Skeletal muscle tissue (tissue), 4 donors: Measurements from ENCODE around the gene GTF2IRD1. TPM values are rescaled to one million over a fixed set of nuclear protein-coding genes. Genes with fewer than 3 reads are reported as not detected.
A peak's percentile ranks its signal among the peaks of the same experiment; 100 is the strongest.

Experiments used
- H3K27ac ChIP-seq: one replicate; pipeline ENCODE4 v1.7.0; 2013; ENCODE audit warnings: mild to moderate bottlenecking, low read depth, low read length, inconsistent platforms
- H3K27me3 ChIP-seq, 3 donors: one replicate each; pipeline ENCODE4 v1.7.0; 2013; ENCODE audit warnings: low read length in 3 of 3; ENCODE audit not compliant: control insufficient read depth in 3 of 3, insufficient read depth in 3 of 3
- H3K36me3 ChIP-seq, 3 donors: one replicate each; pipeline ENCODE4 v1.7.0; 2013; ENCODE audit warnings: low read length in 3 of 3; ENCODE audit not compliant: control insufficient read depth in 3 of 3, insufficient read depth in 3 of 3
- H3K4me1 ChIP-seq, 3 donors: one replicate each; pipeline ENCODE4 v1.7.0; 2013; ENCODE audit warnings: low read length in 3 of 3, mild to moderate bottlenecking in 3 of 3; ENCODE audit not compliant: control insufficient read depth in 3 of 3, insufficient read depth in 3 of 3
- H3K4me3 ChIP-seq, 3 donors: one replicate each; pipeline ENCODE4 v1.7.0; 2013; ENCODE audit warnings: low read length in 3 of 3
- H3K9ac ChIP-seq, 3 donors: one replicate each; pipeline ENCODE4 v1.7.0; 2013; ENCODE audit warnings: low read length in 3 of 3, mild to moderate bottlenecking in 3 of 3, moderate library complexity in 2 of 3, low read depth in 1 of 3
- H3K9me3 ChIP-seq, 3 donors: one replicate each; pipeline ENCODE4 v1.7.0; 2013; ENCODE audit warnings: low read length in 3 of 3; ENCODE audit not compliant: control insufficient read depth in 3 of 3
- total RNA-seq: library from RNA; depleted of rRNA; stranded (reverse); fragments of >200 nt; gene quantifications from one replicate; pipeline ENCODE4 v1.2.3, GENCODE V29; 2014
- donor health status: Osteomylitis.

Gene GTF2IRD1
- total RNA-seq, 1 donor from 2014 or later: 16.2 TPM

- peaks cover 48 to 59% (median 54%) of the 10 kb centered on the region in 3 donors for H3K4me1 ChIP-seq
- no peaks in the 10 kb centered on the region for H3K27me3 ChIP-seq
- peak overlapping the region; percentile 89 for H3K27ac ChIP-seq
- no peaks in the 10 kb centered on the region for H3K9me3 ChIP-seq
- peak overlapping the region; percentile 44 to 87 (median 69) for H3K9ac ChIP-seq
- H3K36me3 ChIP-seq: no peaks in the 10 kb centered on the region
- H3K4me3 ChIP-seq: peak overlapping the region in 2 of 3 donors; percentile 32 to 52
These were observed 12.6 kb downstream of the GTF2IRD1 start for GRCh38 chr7:74466196-74466813.

GRCh38 chr7:74467876-74468275 is 14.2 kb downstream of the GTF2IRD1 start:
- Histone ChIP-seq H3K27ac (peak overlapping the region; percentile 89), H3K4me3 (no peak overlapping the region), H3K9me3 (no peaks in the 10 kb centered on the region), H3K9ac (peak overlapping the region in 1 of 3 donors; percentile 87), H3K36me3 (no peaks in the 10 kb centered on the region), H3K4me1 (peaks cover 39 to 50% (median 45%) of the 10 kb centered on the region in 3 donors), H3K27me3 (no peaks in the 10 kb centered on the region)

- H3K4me3 ChIP-seq: no peak overlapping the region
- H3K36me3 ChIP-seq: peaks cover 0 to 2% (median 0%) of the 10 kb centered on the region in 3 donors
- no peaks in the 10 kb centered on the region for H3K9me3 ChIP-seq
- H3K27ac ChIP-seq: no peak overlapping the region
- H3K9ac ChIP-seq: no peak overlapping the region
- no peaks in the 10 kb centered on the region for H3K27me3 ChIP-seq
- peaks cover 25 to 45% (median 42%) of the 10 kb centered on the region in 3 donors for H3K4me1 ChIP-seq
These were observed 16.8 kb downstream of the GTF2IRD1 start for GRCh38 chr7:74470504-74470903.

- Histone ChIP-seq H3K9me3 (no peaks in the 10 kb centered on the region), H3K27ac (peak overlapping the region; percentile 60), H3K4me1 (peaks cover 27 to 48% (median 41%) of the 10 kb centered on the region in 3 donors), H3K27me3 (no peaks in the 10 kb centered on the region), H3K36me3 (peaks cover 0 to 2% (median 0%) of the 10 kb centered on the region in 3 donors), H3K4me3 (no peak overlapping the region), H3K9ac (peak overlapping the region in 1 of 3 donors; percentile 45)
These were observed 19.4 kb downstream of the GTF2IRD1 start for GRCh38 chr7:74473116-74473515.

GRCh38 chr7:74474271-74474865 is 20.7 kb downstream of the GTF2IRD1 start:
- no peaks in the 10 kb centered on the region for H3K9me3 ChIP-seq
- H3K27me3 ChIP-seq: no peaks in the 10 kb centered on the region
- H3K27ac ChIP-seq: peak overlapping the region; percentile 28
- peaks cover 0 to 2% (median 0%) of the 10 kb centered on the region in 3 donors for H3K36me3 ChIP-seq
- H3K9ac ChIP-seq: peak overlapping the region in 1 of 3 donors; percentile 54
- no peak overlapping the region for H3K4me3 ChIP-seq
- H3K4me1 ChIP-seq: peaks cover 38 to 60% (median 52%) of the 10 kb centered on the region in 3 donors

- no peaks in the 10 kb centered on the region for H3K27me3 ChIP-seq
- H3K4me1 ChIP-seq: peaks cover 48 to 71% (median 62%) of the 10 kb centered on the region in 3 donors
- H3K9me3 ChIP-seq: no peaks in the 10 kb centered on the region
- peak overlapping the region in 1 of 3 donors; percentile 54 for H3K9ac ChIP-seq
- no peak overlapping the region for H3K4me3 ChIP-seq
- peak overlapping the region; percentile 99 for H3K27ac ChIP-seq
- H3K36me3 ChIP-seq: peaks cover 0 to 2% (median 0%) of the 10 kb centered on the region in 3 donors
These were observed 21.7 kb downstream of the GTF2IRD1 start for GRCh38 chr7:74475243-74475986.

- Histone ChIP-seq H3K27me3 (no peaks in the 10 kb centered on the region), H3K27ac (peak overlapping the region; percentile 99), H3K36me3 (peaks cover 0 to 2% (median 0%) of the 10 kb centered on the region in 3 donors), H3K9me3 (no peaks in the 10 kb centered on the region), H3K4me1 (peaks cover 54 to 76% (median 66%) of the 10 kb centered on the region in 3 donors), H3K9ac (peak overlapping the region in 2 of 3 donors; percentile 23 to 54), H3K4me3 (no peak overlapping the region)
These were observed 22.3 kb downstream of the GTF2IRD1 start for GRCh38 chr7:74475987-74476350.

- no peaks in the 10 kb centered on the region for H3K27me3 ChIP-seq
- H3K4me3 ChIP-seq: no peak overlapping the region
- peak overlapping the region; percentile 99 for H3K27ac ChIP-seq
- peak overlapping the region; percentile 20 to 54 (median 29) for H3K9ac ChIP-seq
- H3K36me3 ChIP-seq: peaks cover 0 to 2% (median 0%) of the 10 kb centered on the region in 3 donors
- no peaks in the 10 kb centered on the region for H3K9me3 ChIP-seq
- H3K4me1 ChIP-seq: peaks cover 57 to 83% (median 73%) of the 10 kb centered on the region in 3 donors
These were observed 22.9 kb downstream of the GTF2IRD1 start for GRCh38 chr7:74476626-74477025.

GRCh38 chr7:74478671-74479065 is 25.0 kb downstream of the GTF2IRD1 start:
- H3K4me3 ChIP-seq: peak overlapping the region in 1 of 3 donors; percentile 41

More at GRCh38 chr7:74478671-74479065, 25.0 kb downstream of the GTF2IRD1 start:
- Histone ChIP-seq H3K36me3 (peaks cover 0 to 2% (median 0%) of the 10 kb centered on the region in 3 donors), H3K27me3 (no peaks in the 10 kb centered on the region), H3K9ac (peak overlapping the region; percentile 51 to 95 (median 83)), H3K9me3 (no peaks in the 10 kb centered on the region), H3K27ac (peak overlapping the region; percentile 99), H3K4me1 (peaks cover 70 to 91% (median 83%) of the 10 kb centered on the region in 3 donors)
